GM18519 (cell line): ENCODE data around the gene ESRRB.
"Not testable (repeated sequence)": the region's sequence is repeated elsewhere in the genome, so short reads cannot be mapped to it uniquely, and the experiment has no call there.

Experiments used
- ATAC-seq: cut with Tn5 transposase; IDR thresholded peaks from one replicate; pipeline ENCODE4 v1.9.1; 2021; ENCODE audit warnings: mild to moderate bottlenecking, moderate library complexity; ENCODE audit not compliant: unreplicated experiment, low FRiP score

ESRRB gene

GRCh38 chr14:76531821-76532318 is 155.9 kb downstream of the ESRRB start:
- no peak for ATAC-seq

GRCh38 chr14:76536636-76537035 is 160.7 kb downstream of the ESRRB start:
- ATAC-seq = not testable (repeated sequence)

DNA sequence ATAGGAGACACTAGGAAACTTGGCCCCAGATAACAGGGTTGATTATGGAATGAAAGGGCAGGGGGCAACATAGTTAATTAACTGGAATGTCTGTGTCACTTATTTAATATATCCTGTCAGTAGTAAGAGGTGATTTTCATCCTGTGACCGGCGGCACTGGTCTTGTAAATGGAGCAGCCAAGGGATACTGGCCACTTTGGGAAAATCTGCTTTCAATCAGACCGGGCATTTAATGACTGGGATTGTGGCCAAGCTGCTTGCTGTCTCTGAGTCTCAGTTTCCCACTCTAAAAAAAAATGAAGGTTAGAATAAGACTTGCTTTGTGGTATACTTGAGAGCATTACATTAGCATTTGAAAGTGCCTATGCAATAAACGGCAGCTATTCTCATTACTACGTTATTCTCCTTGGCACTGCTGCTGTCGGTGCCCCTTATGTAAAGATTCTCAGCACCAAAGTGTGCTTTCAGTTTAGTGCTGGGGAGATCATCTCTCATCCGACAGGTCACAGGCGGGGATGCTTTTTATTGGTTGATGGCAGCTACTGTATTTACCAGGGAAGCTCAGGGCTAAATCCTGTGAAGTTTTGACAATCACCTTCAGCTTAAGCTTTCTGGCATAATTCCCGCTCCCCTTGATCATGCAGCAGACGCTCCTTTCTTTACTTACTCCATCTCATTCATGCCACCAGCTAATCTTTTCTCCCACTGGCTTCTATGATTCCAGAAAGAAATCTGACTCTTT is 162.1 kb downstream of the ESRRB start:
- ATAC-seq = no peak

DNA sequence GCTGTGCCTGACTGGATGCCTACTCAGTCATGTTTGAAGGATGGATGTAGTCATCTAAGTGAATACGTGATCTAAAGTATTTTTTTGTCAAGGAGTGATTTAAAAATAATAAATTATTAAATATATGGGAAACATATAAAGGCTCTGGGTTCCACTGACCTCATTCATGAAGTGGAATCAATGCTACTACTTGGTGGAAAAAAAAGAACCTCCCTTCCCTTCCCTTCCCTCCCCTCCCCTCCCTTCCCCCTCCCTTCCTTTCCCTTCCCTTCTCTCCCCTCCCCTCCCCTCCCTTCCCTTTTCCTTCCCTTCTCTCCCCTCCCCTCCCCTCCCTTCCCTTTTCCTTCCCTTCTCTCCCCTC is 162.7 kb downstream of the ESRRB start:
- no peak for ATAC-seq

DNA sequence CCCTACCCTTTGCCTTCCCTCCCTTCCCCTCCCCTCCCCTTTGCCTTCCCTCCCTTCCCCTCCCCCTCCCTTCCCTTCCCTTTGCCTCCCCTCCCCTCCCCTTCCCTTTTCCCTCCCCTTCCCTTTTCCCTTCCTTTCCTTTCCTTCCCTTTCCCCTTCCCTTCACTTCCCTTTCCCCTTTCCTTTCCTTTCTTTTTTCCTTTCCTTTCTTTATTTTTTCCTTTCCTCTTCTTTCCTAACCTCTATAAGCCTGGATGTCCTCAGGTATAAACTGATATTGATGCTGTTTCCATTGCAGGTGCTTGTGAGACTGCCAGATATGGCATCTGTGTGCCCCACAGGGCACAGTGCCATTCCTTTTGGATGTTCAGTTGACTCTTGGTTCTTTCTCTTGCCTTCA is 163.2 kb downstream of the ESRRB start:
- no peak for ATAC-seq

- ATAC-seq = no peak
Observed at GRCh38 chr14:76541594-76542219, 165.8 kb downstream of the ESRRB start.

- ATAC-seq = no peak
Observed at GRCh38 chr14:76546426-76547221, 170.7 kb downstream of the ESRRB start.

- ATAC-seq = no peak
Observed at GRCh38 chr14:76547831-76548230, 171.9 kb downstream of the ESRRB start.

DNA sequence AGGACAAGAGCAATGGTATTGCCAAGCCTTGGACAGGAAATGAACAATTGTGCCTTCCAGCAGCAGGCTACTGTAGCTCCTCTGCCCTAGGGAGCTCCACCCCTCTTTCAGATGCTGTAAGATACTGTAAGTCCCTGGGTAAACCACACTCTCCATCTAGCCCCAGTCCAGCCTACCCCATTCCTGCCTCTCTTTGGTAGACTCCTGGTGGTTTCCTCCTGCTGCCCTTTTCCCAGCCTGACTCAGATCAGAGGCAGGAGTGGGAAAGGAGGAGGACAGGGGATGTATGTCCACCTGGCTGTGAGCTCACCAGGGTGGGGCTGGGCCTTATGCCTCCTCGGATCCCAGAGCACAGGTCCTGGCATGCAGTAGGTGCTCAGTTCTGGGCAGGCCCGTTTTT is 174.6 kb downstream of the ESRRB start:
- no peak for ATAC-seq

GRCh38 chr14:76551116-76551515 is 175.2 kb downstream of the ESRRB start:
- no peak for ATAC-seq
